SK-N-SH (cell line): ENCODE results near the gene TRMT1L.

Experiments
- MXI1 ChIP-seq: IDR thresholded peaks from 2 replicates; pipeline ENCODE4 v1.6.1; 2012; ENCODE audit warnings: mild to moderate bottlenecking, low read depth, low read length, improper control_type of control experiment
- NRF1 ChIP-seq: IDR thresholded peaks from 2 replicates; pipeline ENCODE4 v1.6.1; 2012; ENCODE audit warnings: low read depth, mild to moderate bottlenecking, low read length
- POLR2AphosphoS5 ChIP-seq: IDR thresholded peaks from 2 replicates; pipeline ENCODE4 v1.6.1; 2012; ENCODE audit warnings: low read depth, low read length
- RAD21 ChIP-seq: IDR thresholded peaks from 2 replicates; pipeline ENCODE4 v1.6.1; 2012; ENCODE audit warnings: mild to moderate bottlenecking, low read length
- TEAD4 ChIP-seq: IDR thresholded peaks from 2 replicates; pipeline ENCODE4 v1.4.0; 2012; ENCODE audit warnings: mild to moderate bottlenecking, borderline replicate concordance; ENCODE audit not compliant: insufficient read depth
- YY1 ChIP-seq: IDR thresholded peaks from 2 replicates; pipeline ENCODE4 v1.4.0; 2012; ENCODE audit warnings: low read depth, mild to moderate bottlenecking
- TF ChIP-seq, protein P1 (sequence below): fragments of 200-600 bp; sonication (generic); IDR thresholded peaks from 2 replicates; pipeline ENCODE4 v1.6.1; 2017; ENCODE audit warnings: antibody characterized with exemption, mild to moderate bottlenecking, moderate library complexity
- TF ChIP-seq, protein P2 (sequence below): IDR thresholded peaks from 2 replicates; pipeline ENCODE4; 2012
- TF ChIP-seq, protein P3 (sequence below): IDR thresholded peaks from 2 replicates; pipeline ENCODE4 v1.4.0; 2012; ENCODE audit warnings: low read depth, borderline replicate concordance

DNA sequence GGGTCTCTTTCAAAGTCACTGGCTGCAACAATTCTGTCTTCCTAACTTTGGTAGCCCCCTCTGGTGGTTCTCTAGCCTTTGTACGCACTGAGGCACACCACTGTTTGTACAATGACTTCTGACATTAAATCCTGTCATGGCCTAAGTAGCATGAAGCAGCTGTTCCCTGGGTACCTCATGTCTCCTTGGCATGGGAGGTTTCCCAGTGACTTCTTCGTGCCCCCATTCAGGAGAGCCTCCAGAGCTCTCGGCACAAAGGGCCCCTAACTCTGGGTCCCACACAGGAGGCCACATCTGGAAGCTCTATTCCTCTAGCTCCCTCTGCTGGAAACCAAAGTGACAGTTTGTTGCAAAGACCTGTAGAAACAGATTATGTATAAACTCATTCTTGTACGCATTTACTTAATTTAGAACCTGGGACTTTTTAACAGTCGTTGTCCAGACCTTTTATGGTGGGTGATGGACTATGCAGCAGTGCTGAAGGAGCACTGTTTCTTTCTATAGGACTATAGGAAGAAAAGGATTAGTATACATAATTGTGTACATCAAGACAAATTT is 13.6 kb upstream of the TRMT1L start:
- TF ChIP-seq, protein P1, sequence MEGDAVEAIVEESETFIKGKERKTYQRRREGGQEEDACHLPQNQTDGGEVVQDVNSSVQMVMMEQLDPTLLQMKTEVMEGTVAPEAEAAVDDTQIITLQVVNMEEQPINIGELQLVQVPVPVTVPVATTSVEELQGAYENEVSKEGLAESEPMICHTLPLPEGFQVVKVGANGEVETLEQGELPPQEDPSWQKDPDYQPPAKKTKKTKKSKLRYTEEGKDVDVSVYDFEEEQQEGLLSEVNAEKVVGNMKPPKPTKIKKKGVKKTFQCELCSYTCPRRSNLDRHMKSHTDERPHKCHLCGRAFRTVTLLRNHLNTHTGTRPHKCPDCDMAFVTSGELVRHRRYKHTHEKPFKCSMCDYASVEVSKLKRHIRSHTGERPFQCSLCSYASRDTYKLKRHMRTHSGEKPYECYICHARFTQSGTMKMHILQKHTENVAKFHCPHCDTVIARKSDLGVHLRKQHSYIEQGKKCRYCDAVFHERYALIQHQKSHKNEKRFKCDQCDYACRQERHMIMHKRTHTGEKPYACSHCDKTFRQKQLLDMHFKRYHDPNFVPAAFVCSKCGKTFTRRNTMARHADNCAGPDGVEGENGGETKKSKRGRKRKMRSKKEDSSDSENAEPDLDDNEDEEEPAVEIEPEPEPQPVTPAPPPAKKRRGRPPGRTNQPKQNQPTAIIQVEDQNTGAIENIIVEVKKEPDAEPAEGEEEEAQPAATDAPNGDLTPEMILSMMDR = peak; percentile 89
- no peak for TF ChIP-seq NRF1
- TF ChIP-seq YY1 = no peak
- TF ChIP-seq MXI1 = 0 out of 2 replicates have a peak, but pooled peaks have one; percentile 10
- TF ChIP-seq, protein P2, sequence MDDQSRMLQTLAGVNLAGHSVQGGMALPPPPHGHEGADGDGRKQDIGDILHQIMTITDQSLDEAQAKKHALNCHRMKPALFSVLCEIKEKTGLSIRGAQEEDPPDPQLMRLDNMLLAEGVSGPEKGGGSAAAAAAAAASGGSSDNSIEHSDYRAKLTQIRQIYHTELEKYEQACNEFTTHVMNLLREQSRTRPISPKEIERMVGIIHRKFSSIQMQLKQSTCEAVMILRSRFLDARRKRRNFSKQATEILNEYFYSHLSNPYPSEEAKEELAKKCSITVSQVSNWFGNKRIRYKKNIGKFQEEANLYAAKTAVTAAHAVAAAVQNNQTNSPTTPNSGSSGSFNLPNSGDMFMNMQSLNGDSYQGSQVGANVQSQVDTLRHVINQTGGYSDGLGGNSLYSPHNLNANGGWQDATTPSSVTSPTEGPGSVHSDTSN = no peak
- TF ChIP-seq, protein P3, sequence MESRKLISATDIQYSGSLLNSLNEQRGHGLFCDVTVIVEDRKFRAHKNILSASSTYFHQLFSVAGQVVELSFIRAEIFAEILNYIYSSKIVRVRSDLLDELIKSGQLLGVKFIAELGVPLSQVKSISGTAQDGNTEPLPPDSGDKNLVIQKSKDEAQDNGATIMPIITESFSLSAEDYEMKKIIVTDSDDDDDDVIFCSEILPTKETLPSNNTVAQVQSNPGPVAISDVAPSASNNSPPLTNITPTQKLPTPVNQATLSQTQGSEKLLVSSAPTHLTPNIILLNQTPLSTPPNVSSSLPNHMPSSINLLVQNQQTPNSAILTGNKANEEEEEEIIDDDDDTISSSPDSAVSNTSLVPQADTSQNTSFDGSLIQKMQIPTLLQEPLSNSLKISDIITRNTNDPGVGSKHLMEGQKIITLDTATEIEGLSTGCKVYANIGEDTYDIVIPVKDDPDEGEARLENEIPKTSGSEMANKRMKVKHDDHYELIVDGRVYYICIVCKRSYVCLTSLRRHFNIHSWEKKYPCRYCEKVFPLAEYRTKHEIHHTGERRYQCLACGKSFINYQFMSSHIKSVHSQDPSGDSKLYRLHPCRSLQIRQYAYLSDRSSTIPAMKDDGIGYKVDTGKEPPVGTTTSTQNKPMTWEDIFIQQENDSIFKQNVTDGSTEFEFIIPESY = no peak
- TF ChIP-seq RAD21 = peak; percentile 68
- TF ChIP-seq POLR2AphosphoS5 = no peak
- no peak for TF ChIP-seq TEAD4
